ENCODE measurements around the gene NOX1. TPM values are rescaled to one million over a fixed set of nuclear protein-coding genes. Genes with fewer than 3 reads are reported as not detected.
"Not testable (repeated sequence)": the region's sequence is repeated elsewhere in the genome, so short reads cannot be mapped to it uniquely, and the experiment has no call there.

The NOX1 gene
- total RNA-seq, 1 donor: not detected

- H3K9me3 ChIP-seq (ENCODE audit: low read depth, low read length): no peaks in the 10 kb centered on the region
- H3K4me1 ChIP-seq (ENCODE audit: insufficient read depth, low read length): no peaks in the 10 kb centered on the region
- no peak overlapping the region for H3K4me3 ChIP-seq (ENCODE audit: insufficient read depth, low read length)
- no peaks in the 10 kb centered on the region for H4K20me1 ChIP-seq (ENCODE audit: insufficient read depth, low read length)
- no peak for TF ChIP-seq CTCF (IDR thresholded peaks at IDR 0.05; ENCODE audit: extremely low read depth, low read depth, low read length)
- H3K27me3 ChIP-seq (ENCODE audit: insufficient read depth, low read length): peaks cover 8% of the 10 kb centered on the region
- no peak overlapping the region for H3K27ac ChIP-seq (ENCODE audit: low read depth, low read length)
- H3K4me2 ChIP-seq (ENCODE audit: insufficient read depth, low read length): no peak overlapping the region
- no peak for DNase-seq (ENCODE audit: insufficient read length, low spot score, missing footprints)
- no peaks in the 10 kb centered on the region for H3K79me2 ChIP-seq (ENCODE audit: insufficient read depth, low read length)
- H2AFZ ChIP-seq (ENCODE audit: low read length): no peak overlapping the region
- H3K36me3 ChIP-seq (ENCODE audit: insufficient read depth, low read length): no peaks in the 10 kb centered on the region
These were observed 75.5 kb downstream of the NOX1 start for GRCh38 chrX:100798484-100799214.

DNA sequence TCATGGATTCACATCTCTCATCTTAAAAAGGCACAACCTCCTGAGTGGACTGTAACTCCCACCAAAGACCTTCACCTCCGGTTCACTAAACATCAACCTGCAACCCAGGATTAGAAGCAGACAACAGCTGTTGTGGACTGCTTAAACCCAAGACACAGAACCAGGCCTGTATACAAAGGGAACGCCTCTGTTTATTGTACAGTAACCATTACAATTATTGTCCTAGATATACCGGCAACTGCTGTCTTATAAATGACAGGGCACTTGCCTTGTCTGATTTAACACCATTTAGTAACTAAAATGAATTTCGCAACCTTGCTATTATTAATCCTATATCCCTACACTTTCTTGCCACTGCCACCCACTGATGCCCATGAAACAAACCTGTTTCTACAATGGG, 76.8 kb downstream of the NOX1 start:
- Histone ChIP-seq H3K4me1 (ENCODE audit: insufficient read depth, low read length) (no peaks in the 10 kb centered on the region), H4K20me1 (ENCODE audit: insufficient read depth, low read length) (no peaks in the 10 kb centered on the region), H3K9me3 (ENCODE audit: low read depth, low read length) (no peaks in the 10 kb centered on the region), H3K27me3 (ENCODE audit: insufficient read depth, low read length) (peaks cover 8% of the 10 kb centered on the region), H3K4me3 (ENCODE audit: insufficient read depth, low read length) (no peak overlapping the region), H3K4me2 (ENCODE audit: insufficient read depth, low read length) (no peak overlapping the region), H3K27ac (ENCODE audit: low read depth, low read length) (no peak overlapping the region), H3K79me2 (ENCODE audit: insufficient read depth, low read length) (no peaks in the 10 kb centered on the region), H2AFZ (ENCODE audit: low read length) (no peak overlapping the region), H3K36me3 (ENCODE audit: insufficient read depth, low read length) (no peaks in the 10 kb centered on the region)
- DNase-seq (ENCODE audit: insufficient read length, low spot score, missing footprints): no peak
- no peak for TF ChIP-seq CTCF (IDR thresholded peaks at IDR 0.05; ENCODE audit: extremely low read depth, low read depth, low read length)

DNA sequence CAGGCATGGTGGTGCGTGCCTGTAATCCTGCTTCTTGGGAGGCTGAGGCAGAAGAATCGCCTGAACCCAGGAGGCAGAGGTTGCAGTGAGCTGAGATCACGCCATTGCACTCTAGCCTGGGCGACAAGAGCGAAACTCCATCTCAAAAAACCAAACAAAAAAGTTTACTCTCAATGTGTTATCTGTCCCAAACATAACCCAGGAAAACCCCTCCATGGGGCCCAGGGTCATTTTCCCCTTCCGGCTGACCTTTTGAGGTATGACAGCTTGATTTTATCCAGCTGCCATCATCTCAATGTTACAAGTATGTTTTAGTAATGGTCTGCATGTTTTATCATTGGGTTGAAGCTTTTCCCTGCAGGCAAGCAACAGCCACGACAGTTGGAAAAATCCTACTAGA, 77.8 kb downstream of the NOX1 start:
- H3K4me3 ChIP-seq (ENCODE audit: insufficient read depth, low read length); H3K9me3 ChIP-seq (ENCODE audit: low read depth, low read length); H3K36me3 ChIP-seq (ENCODE audit: insufficient read depth, low read length); DNase-seq (ENCODE audit: insufficient read length, low spot score, missing footprints); H3K79me2 ChIP-seq (ENCODE audit: insufficient read depth, low read length); H4K20me1 ChIP-seq (ENCODE audit: insufficient read depth, low read length); H3K27ac ChIP-seq (ENCODE audit: low read depth, low read length); H3K4me2 ChIP-seq (ENCODE audit: insufficient read depth, low read length); H3K4me1 ChIP-seq (ENCODE audit: insufficient read depth, low read length); H2AFZ ChIP-seq (ENCODE audit: low read length): not testable (repeated sequence)
- H3K27me3 ChIP-seq (ENCODE audit: insufficient read depth, low read length): peaks cover 12% of the 10 kb centered on the region

Small RNA genes within 50 kb of the gene (small RNA-seq; reads per million reads assigned to genes)
- not detected for gene RF00411

Other genes starting within 250 kb of the NOX1 start
- gene TSPAN6, start 237.6 kb downstream of the NOX1 start, total RNA-seq: 37.3 and 38.0 TPM in 2 replicates
- gene SRPX2, start 230.2 kb downstream of the NOX1 start, total RNA-seq: 36.9 and 38.6 TPM in 2 replicates
- gene SYTL4, start 142.2 kb downstream of the NOX1 start, total RNA-seq: 2.9 TPM in 2 replicates
- 6.5 and 8.7 TPM in 2 replicates for gene CSTF2, start 54.0 kb downstream of the NOX1 start, total RNA-seq
- under 0.01 and 0.29 TPM in 2 replicates for gene XKRX, start 54.6 kb upstream of the NOX1 start, total RNA-seq
- not detected in 2 replicates for gene ARL13A, start 95.3 kb upstream of the NOX1 start, total RNA-seq
- 13.8 and 15.9 TPM in 2 replicates for gene TRMT2B, start 177.8 kb upstream of the NOX1 start, total RNA-seq
- gene TMEM35A, start 204.5 kb upstream of the NOX1 start, total RNA-seq: 1.1 and 1.5 TPM in 2 replicates
- gene CENPI, start 223.8 kb upstream of the NOX1 start, total RNA-seq: 4.3 and 4.4 TPM in 2 replicates

Data from osteoblast (primary cell).